Fibroblast of lung (primary cell): Measurements from ENCODE around the gene TULP1.

Experiments used
- EZH2 ChIP-seq: IDR thresholded peaks from 2 replicates; pipeline ENCODE4 v1.5.1; 2012; ENCODE audit warnings: low read length, control low read depth, mild to moderate bottlenecking; ENCODE audit errors: missing control alignments
- TF ChIP-seq, protein P1 (sequence below), 2 donors: IDR thresholded peaks in 1 of 2; conservative IDR thresholded peaks in 1 of 2; 1 replicate in 1 of 2; 2 replicates in 1 of 2; pipeline ENCODE4 v1.5.1; 2011 to 2012; ENCODE audit warnings: low read length in 2 of 2, control low read depth in 1 of 2, inconsistent platforms in 1 of 2, low read depth in 1 of 2, mild to moderate bottlenecking in 1 of 2

DNA sequence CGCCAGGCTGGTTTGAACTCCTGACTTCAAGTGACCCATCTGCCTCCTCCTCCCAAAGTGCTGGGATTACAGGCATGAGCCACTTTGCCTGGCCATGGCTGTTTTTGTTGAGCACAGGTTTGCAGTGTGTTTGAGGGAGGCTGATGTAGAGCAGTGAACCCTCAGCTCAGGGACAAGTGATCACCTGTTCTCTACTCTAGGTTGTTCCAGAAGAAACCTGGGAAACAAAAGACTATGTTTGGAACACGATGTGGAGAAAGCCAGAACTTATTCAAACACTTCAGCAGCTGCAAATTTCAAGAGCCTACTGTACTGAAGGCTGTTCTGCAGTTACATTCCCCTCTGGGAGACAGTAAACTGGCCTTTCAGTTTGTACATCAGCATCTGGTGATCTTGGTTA, 4.7 kb downstream of the TULP1 start:
- TF ChIP-seq, protein P1, sequence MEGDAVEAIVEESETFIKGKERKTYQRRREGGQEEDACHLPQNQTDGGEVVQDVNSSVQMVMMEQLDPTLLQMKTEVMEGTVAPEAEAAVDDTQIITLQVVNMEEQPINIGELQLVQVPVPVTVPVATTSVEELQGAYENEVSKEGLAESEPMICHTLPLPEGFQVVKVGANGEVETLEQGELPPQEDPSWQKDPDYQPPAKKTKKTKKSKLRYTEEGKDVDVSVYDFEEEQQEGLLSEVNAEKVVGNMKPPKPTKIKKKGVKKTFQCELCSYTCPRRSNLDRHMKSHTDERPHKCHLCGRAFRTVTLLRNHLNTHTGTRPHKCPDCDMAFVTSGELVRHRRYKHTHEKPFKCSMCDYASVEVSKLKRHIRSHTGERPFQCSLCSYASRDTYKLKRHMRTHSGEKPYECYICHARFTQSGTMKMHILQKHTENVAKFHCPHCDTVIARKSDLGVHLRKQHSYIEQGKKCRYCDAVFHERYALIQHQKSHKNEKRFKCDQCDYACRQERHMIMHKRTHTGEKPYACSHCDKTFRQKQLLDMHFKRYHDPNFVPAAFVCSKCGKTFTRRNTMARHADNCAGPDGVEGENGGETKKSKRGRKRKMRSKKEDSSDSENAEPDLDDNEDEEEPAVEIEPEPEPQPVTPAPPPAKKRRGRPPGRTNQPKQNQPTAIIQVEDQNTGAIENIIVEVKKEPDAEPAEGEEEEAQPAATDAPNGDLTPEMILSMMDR (conservative IDR thresholded peaks at IDR 0.05 in 1 of 2, IDR thresholded peaks at IDR 0.05 in 1 of 2; ENCODE audit: low read depth in 1 of 2, low read length in 2 of 2), result no peak
- TF ChIP-seq EZH2, result no peak
